Measurements from ENCODE around the gene SLC7A4.

The SLC7A4 gene

DNA sequence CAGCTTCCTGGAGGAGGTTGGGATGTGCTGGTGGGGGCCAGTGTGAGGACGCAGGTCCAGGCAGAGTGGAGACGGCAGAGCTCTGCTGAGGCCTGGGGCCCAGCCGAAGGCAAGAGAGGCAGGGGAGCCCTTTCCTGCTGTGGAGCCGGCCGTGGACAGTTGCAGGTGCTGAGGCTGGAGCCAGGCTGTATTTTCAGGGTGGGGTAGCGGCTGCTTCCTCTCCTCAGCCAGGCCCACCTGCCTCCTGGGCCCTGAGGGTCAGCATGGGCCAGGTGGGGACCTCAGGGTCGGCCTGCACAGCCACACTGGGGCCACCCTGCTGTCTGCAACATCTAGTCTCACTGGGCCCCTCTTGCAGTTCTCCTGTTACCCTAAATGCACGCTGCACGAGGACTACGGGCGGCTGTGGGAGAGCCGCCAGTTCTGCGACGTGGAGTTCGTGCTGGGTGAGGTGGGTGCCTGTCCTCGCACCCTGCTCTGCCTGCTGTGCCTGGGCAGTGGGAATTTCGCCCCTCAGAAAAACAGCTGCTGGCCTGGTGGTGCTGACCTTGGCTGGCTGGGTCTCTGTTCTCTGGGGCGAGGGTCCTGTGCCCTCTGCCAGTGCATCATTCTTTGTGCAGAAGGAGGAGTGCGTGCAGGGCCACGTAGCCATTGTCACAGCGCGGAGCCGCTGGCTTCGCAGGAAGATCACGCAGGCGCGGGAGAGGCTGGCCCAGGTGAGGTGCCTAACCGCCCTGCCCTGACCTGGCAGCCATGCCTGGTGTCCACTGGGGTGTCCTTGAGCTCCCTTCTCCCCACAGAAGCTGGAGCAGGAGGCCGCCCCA is 38.8 kb downstream of the SLC7A4 start:
- ATAC-seq (replicated peaks; ENCODE audit: extremely low read depth, poor library complexity, severe bottlenecking) (no peak), DNase-seq (ENCODE audit: low spot score in 2 of 2) (no peak)
- Mint-ChIP-seq H3K27ac (ENCODE audit: low read depth) (no peak overlapping the region), H3K4me3 (no peak overlapping the region), H3K27me3 (no peaks in the 10 kb centered on the region), H3K4me1 (no peaks in the 10 kb centered on the region), H3K9me3 (no peaks in the 10 kb centered on the region), H3K36me3 (ENCODE audit: insufficient read depth) (peaks cover 14% of the 10 kb centered on the region)

DNA sequence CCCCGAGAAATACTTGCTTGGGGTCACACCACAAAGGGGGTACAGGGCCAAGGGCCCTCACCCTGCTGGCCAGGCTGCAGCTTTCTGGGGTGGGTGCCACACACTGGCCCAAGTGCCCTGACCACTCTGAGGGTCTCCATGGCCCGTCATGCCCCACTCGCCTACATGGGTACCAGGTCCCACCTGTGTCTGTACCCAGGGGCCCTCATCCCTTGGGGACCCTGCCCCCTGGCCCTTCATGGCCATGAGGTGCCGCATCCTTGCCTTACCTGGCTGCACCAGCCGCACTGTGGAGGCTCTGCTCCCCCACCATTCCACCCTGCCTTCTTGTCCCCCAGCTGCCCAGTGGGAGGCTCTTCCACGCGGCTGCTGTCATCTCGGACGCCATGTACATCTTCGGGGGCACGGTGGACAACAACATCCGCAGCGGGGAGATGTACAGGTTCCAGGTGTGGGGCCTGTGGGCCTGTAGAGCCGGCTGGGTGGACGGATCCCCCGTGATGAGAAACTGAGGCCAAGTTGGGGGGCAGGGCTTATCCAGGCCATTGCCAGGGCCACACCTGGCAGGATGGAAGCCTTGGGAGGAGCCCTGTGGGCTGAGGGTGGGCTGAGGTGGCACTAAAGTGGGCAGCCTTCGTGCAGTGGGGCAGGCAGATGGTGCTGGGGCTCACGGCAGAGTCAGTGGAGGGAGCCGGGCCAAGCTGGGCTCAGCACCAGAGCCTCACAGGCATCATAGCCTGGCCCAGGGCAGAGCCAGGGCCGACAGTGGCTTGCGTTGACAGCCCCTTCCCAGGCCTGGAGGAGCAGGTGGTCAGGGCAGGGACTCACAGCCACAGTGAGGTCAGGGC is 39.7 kb downstream of the SLC7A4 start:
- ATAC-seq (replicated peaks; ENCODE audit: extremely low read depth, poor library complexity, severe bottlenecking) = no peak
- DNase-seq (ENCODE audit: low spot score in 2 of 2) = no peak
- Mint-ChIP-seq H3K4me1 (no peaks in the 10 kb centered on the region), H3K9me3 (no peaks in the 10 kb centered on the region), H3K36me3 (ENCODE audit: insufficient read depth) (peaks cover 10% of the 10 kb centered on the region), H3K4me3 (no peak overlapping the region), H3K27me3 (no peaks in the 10 kb centered on the region), H3K27ac (ENCODE audit: low read depth) (no peak overlapping the region)

GRCh38 chr22:20992056-20992442 is 40.3 kb downstream of the SLC7A4 start:
- Mint-ChIP-seq H3K27me3 (no peaks in the 10 kb centered on the region), H3K4me1 (no peaks in the 10 kb centered on the region), H3K4me3 (no peak overlapping the region), H3K9me3 (no peaks in the 10 kb centered on the region), H3K27ac (ENCODE audit: low read depth) (no peak overlapping the region), H3K36me3 (ENCODE audit: insufficient read depth) (peaks cover 15% of the 10 kb centered on the region)
- no peak for ATAC-seq (replicated peaks; ENCODE audit: extremely low read depth, poor library complexity, severe bottlenecking)
- no peak for DNase-seq (ENCODE audit: low spot score in 2 of 2)

DNA sequence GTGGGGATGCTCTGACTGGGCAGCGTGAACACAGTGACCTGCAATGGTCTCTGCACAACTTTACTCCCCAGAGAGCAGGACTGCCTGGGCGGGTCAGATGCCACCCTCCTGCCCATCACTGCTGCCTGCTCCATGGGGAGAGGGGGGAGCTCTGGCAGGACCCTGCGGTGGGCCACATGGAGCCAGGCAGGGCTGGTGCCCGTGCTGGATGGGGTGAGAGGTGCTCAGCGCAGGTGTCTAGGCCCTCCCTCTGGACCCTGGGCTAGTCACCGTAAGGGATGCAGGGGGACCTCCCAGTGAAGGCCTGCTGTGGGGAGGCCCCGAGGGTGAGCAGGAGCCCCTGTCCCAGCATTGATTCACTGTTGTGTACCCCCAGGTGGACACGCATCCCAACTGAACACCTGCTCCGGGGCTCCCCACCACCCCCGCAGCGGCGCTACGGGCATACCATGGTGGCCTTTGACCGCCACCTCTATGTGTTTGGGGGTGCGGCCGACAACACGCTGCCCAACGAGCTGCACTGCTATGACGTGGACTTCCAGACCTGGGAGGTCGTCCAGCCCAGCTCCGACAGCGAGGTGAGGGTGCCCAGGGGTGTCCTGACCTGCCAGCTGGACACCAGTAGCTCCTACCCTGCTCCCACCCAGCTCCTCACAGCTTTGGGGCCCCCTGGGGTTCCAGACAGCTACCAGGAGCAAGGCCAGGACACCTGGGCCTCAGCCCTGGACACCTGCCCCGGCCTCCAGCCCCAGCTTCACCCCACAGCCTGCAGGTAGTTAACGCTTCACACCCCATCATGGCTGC is 40.9 kb downstream of the SLC7A4 start:
- Mint-ChIP-seq H3K9me3 (no peaks in the 10 kb centered on the region), H3K4me1 (no peaks in the 10 kb centered on the region), H3K4me3 (no peak overlapping the region), H3K27ac (ENCODE audit: low read depth) (no peak overlapping the region), H3K36me3 (ENCODE audit: insufficient read depth) (peaks cover 19% of the 10 kb centered on the region), H3K27me3 (no peaks in the 10 kb centered on the region)
- DNase-seq (ENCODE audit: low spot score in 2 of 2) (no peak), ATAC-seq (replicated peaks; ENCODE audit: extremely low read depth, poor library complexity, severe bottlenecking) (no peak)

- H3K27ac Mint-ChIP-seq (ENCODE audit: low read depth) = no peak overlapping the region
- ATAC-seq (replicated peaks; ENCODE audit: extremely low read depth, poor library complexity, severe bottlenecking) (no peak), DNase-seq (ENCODE audit: low spot score in 2 of 2) (no peak)
- H3K4me3 Mint-ChIP-seq = no peak overlapping the region
- H3K36me3 Mint-ChIP-seq (ENCODE audit: insufficient read depth) = peaks cover 17% of the 10 kb centered on the region
- H3K4me1 Mint-ChIP-seq = no peaks in the 10 kb centered on the region
- no peaks in the 10 kb centered on the region for H3K27me3 Mint-ChIP-seq
- H3K9me3 Mint-ChIP-seq = no peaks in the 10 kb centered on the region
Observed at GRCh38 chr22:20990184-20991180, 41.9 kb downstream of the SLC7A4 start.

- Mint-ChIP-seq H3K9me3 (no peaks in the 10 kb centered on the region), H3K27ac (ENCODE audit: low read depth) (no peak overlapping the region), H3K4me1 (no peaks in the 10 kb centered on the region), H3K27me3 (no peaks in the 10 kb centered on the region), H3K36me3 (ENCODE audit: insufficient read depth) (peaks cover 17% of the 10 kb centered on the region), H3K4me3 (no peak overlapping the region)
- DNase-seq (ENCODE audit: low spot score in 2 of 2) (no peak), ATAC-seq (replicated peaks; ENCODE audit: extremely low read depth, poor library complexity, severe bottlenecking) (no peak)
Observed at GRCh38 chr22:20989323-20990138, 42.8 kb downstream of the SLC7A4 start.

DNA sequence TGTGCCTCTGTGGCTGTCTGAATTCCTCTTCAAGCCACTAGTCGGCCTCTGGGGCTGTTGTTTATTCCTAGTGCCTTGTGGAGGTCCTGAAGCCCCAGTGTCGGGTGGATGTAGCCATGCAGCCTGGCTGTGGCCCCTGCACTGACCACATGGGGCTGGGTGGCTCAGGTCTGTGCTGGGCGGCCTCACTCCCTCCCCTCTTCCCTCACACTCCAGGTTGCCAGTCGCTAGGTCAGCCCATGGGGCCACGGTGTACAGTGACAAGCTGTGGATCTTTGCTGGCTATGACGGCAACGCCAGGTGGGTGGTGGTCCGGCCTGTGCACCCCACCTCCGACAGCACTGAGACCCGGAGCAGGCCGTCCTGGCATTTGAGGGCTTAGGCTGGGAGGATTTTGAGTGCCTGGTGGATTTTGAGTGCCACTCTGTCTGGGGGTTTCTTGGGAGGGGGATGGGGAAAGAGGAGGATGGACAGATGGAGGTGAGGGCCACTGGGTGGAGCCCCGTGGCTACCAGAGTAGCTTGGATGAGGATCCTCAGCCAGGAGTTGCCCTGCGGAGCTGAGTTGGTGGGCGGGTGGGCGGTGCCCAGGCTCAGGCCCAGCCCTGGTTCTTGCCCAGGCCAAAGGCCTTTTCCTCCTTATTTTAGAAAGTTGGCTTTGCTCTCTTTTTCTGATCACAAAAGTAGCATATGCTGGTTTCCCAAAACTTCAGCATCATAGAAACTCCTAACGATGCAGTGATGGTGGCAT is 43.6 kb downstream of the SLC7A4 start:
- ATAC-seq (replicated peaks; ENCODE audit: extremely low read depth, poor library complexity, severe bottlenecking) (no peak), DNase-seq (ENCODE audit: low spot score in 2 of 2) (no peak)
- no peak overlapping the region for H3K27ac Mint-ChIP-seq (ENCODE audit: low read depth)
- peaks cover 17% of the 10 kb centered on the region for H3K36me3 Mint-ChIP-seq (ENCODE audit: insufficient read depth)
- H3K9me3 Mint-ChIP-seq = no peaks in the 10 kb centered on the region
- no peak overlapping the region for H3K4me3 Mint-ChIP-seq
- no peaks in the 10 kb centered on the region for H3K27me3 Mint-ChIP-seq
- peaks cover 5% of the 10 kb centered on the region for H3K4me1 Mint-ChIP-seq

DNA sequence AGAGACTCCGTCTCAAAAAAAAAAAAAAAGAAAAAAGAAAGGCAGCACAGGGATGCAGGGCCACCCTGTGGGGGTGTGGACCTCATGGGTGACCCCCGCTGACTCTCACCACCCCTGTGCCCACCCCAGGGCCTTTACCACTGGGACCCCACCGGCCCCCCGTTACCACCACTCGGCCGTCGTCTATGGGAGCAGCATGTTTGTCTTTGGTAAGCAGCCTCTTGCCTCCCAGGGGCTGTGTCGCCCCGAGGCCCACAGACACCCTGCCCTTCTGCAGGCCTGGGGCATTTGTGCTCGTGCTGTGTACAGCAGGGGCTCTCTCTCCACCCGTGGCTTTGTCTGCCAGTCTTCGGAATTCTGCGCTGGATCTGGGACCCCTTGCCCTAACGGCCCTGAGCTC is 45.0 kb downstream of the SLC7A4 start:
- no peak overlapping the region for H3K4me3 Mint-ChIP-seq
- no peak for DNase-seq (ENCODE audit: low spot score in 2 of 2)
- no peaks in the 10 kb centered on the region for H3K9me3 Mint-ChIP-seq
- no peak overlapping the region for H3K27ac Mint-ChIP-seq (ENCODE audit: low read depth)
- H3K27me3 Mint-ChIP-seq = no peaks in the 10 kb centered on the region
- no peak for ATAC-seq (replicated peaks; ENCODE audit: extremely low read depth, poor library complexity, severe bottlenecking)
- H3K4me1 Mint-ChIP-seq = peaks cover 16% of the 10 kb centered on the region
- peaks cover 20% of the 10 kb centered on the region for H3K36me3 Mint-ChIP-seq (ENCODE audit: insufficient read depth)

GRCh38 chr22:20986365-20986764 is 46.0 kb downstream of the SLC7A4 start:
- no peak overlapping the region for H3K27ac Mint-ChIP-seq (ENCODE audit: low read depth)
- DNase-seq (ENCODE audit: low spot score in 2 of 2) (no peak), ATAC-seq (replicated peaks; ENCODE audit: extremely low read depth, poor library complexity, severe bottlenecking) (no peak)
- H3K4me1 Mint-ChIP-seq = peaks cover 20% of the 10 kb centered on the region
- no peaks in the 10 kb centered on the region for H3K27me3 Mint-ChIP-seq
- H3K36me3 Mint-ChIP-seq (ENCODE audit: insufficient read depth) = peaks cover 24% of the 10 kb centered on the region
- no peak overlapping the region for H3K4me3 Mint-ChIP-seq
- no peaks in the 10 kb centered on the region for H3K9me3 Mint-ChIP-seq

GRCh38 chr22:20985720-20986119 is 46.6 kb downstream of the SLC7A4 start:
- Mint-ChIP-seq H3K27ac (ENCODE audit: low read depth) (no peak overlapping the region), H3K4me3 (no peak overlapping the region), H3K27me3 (no peaks in the 10 kb centered on the region), H3K9me3 (no peaks in the 10 kb centered on the region), H3K4me1 (peaks cover 23% of the 10 kb centered on the region), H3K36me3 (ENCODE audit: insufficient read depth) (peaks cover 26% of the 10 kb centered on the region)
- ATAC-seq (replicated peaks; ENCODE audit: extremely low read depth, poor library complexity, severe bottlenecking) (no peak), DNase-seq (ENCODE audit: low spot score in 2 of 2) (no peak)

Data from central memory CD8-positive, alpha-beta T cell (primary cell).